DND-41 (cell line): Measurements from ENCODE around the gene MORF4L1.

Source experiments
- CTCF ChIP-seq: IDR thresholded peaks from 2 replicates; pipeline ENCODE4 v1.5.1; 2012; ENCODE audit warnings: borderline replicate concordance, low read length, moderate library complexity, mild to moderate bottlenecking; ENCODE audit not compliant: poor library complexity, severe bottlenecking; ENCODE audit errors: extremely low read depth
- EZH2 ChIP-seq: IDR thresholded peaks from 3 replicates; pipeline ENCODE4 v1.6.1; 2012; ENCODE audit warnings: borderline replicate concordance, low read depth, mild to moderate bottlenecking, moderate library complexity, low read length, inconsistent platforms; ENCODE audit not compliant: severe bottlenecking

DNA sequence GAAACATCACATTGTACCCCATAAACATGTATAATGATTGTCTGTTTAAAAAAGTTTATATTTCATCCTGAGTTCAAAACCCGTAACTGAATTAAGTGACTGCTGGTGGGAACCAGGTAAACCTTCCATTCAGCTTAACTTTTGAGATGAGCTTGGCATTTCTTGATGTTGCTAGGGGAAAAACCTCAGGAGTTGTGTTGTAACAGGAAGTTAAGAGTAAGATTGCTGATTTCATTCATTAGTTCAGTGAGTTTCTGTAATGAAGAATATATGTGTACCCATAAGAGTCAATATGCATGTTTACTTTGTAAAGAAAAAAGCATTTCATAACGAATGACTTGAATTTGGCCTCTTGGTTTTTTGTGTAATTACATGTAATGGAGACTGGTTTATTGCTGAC lies 39.6 kb downstream of the MORF4L1 start:
- TF ChIP-seq CTCF: no peak
- no peak for TF ChIP-seq EZH2
